ENCODE results near the gene SEPHS1.

GRCh38 chr10:13365243-13365642 lies 17.1 kb upstream of the SEPHS1 start:
- no peak for TF ChIP-seq CTCF (IDR thresholded peaks at IDR 0.05)
- TF ChIP-seq POLR2AphosphoS5 (IDR thresholded peaks at IDR 0.05) = no peak
- no peak for TF ChIP-seq POLR2A (IDR thresholded peaks at IDR 0.05)

Measured in sigmoid colon (tissue), 4 donors.